Loucy (cell line): Measurements from ENCODE around the gene H1-8.

Experiments
- H2AFZ ChIP-seq: fragments of 200-600 bp; sonication (generic); 2 replicates; pipeline ENCODE4 v1.6.0; 2016; ENCODE audit warnings: antibody characterized with exemption, mild to moderate bottlenecking, low read length, moderate library complexity
- H3F3A ChIP-seq: fragments of 200-600 bp; 2 replicates; pipeline ENCODE4 v1.6.0; 2016; ENCODE audit warnings: antibody characterized with exemption, low read depth, mild to moderate bottlenecking
- H3K27me3 ChIP-seq: fragments of 200-600 bp; sonication (generic); 2 replicates; pipeline ENCODE4 v1.6.1; 2014; ENCODE audit warnings: low read length, mild to moderate bottlenecking; ENCODE audit not compliant: insufficient read depth, poor library complexity, severe bottlenecking
- H3K36me3 ChIP-seq: fragments of 200-600 bp; sonication (generic); 2 replicates; pipeline ENCODE4 v1.6.1; 2016; ENCODE audit warnings: low read length; ENCODE audit not compliant: insufficient read depth
- H3K4me1 ChIP-seq: fragments of 200-600 bp; sonication (generic); 2 replicates; pipeline ENCODE4 v1.5.1; 2014; ENCODE audit warnings: low read length, mild to moderate bottlenecking; ENCODE audit not compliant: insufficient read depth, poor library complexity, severe bottlenecking
- H3K4me2 ChIP-seq: fragments of 200-600 bp; sonication (generic); 2 replicates; pipeline ENCODE4 v1.6.0; 2014; ENCODE audit warnings: antibody characterized with exemption, low read length, low read depth, mild to moderate bottlenecking; ENCODE audit not compliant: poor library complexity, severe bottlenecking
- H3K4me3 ChIP-seq: fragments of 200-600 bp; sonication (generic); 2 replicates; pipeline ENCODE4 v1.5.1; 2014; ENCODE audit warnings: low read length, mild to moderate bottlenecking, mixed read lengths; ENCODE audit not compliant: poor library complexity, severe bottlenecking
- H3K79me2 ChIP-seq: fragments of 200-600 bp; sonication (generic); 2 replicates; pipeline ENCODE4 v1.6.1; 2014; ENCODE audit warnings: low read length; ENCODE audit not compliant: insufficient read depth
- H3K9ac ChIP-seq: fragments of 200-600 bp; sonication (generic); 2 replicates; pipeline ENCODE4 v1.6.0; 2014; ENCODE audit warnings: mild to moderate bottlenecking, low read depth, low read length, moderate library complexity; ENCODE audit not compliant: poor library complexity, severe bottlenecking
- H3K9me2 ChIP-seq: fragments of 200-600 bp; sonication (generic); replicated peaks from 2 replicates; pipeline ENCODE4 v1.6.1; 2016; ENCODE audit warnings: low read depth, low read length, mixed read lengths
- H3K9me3 ChIP-seq: fragments of 200-600 bp; sonication (generic); 2 replicates; pipeline ENCODE4 v1.6.1; 2014; ENCODE audit warnings: mild to moderate bottlenecking, antibody characterized with exemption, low read length, low read depth; ENCODE audit not compliant: insufficient read depth
- H4K20me1 ChIP-seq: fragments of 200-600 bp; sonication (generic); 2 replicates; pipeline ENCODE4 v1.6.0; 2014; ENCODE audit warnings: antibody characterized with exemption, low read length, mild to moderate bottlenecking; ENCODE audit not compliant: insufficient read depth, poor library complexity, severe bottlenecking
- EZH2phosphoT487 ChIP-seq: fragments of 200-600 bp; IDR thresholded peaks from 2 replicates; pipeline ENCODE4 v1.6.1; 2018; ENCODE audit warnings: antibody characterized with exemption, mild to moderate bottlenecking, moderate library complexity, borderline replicate concordance
- TF ChIP-seq, protein P1 (sequence below): fragments of 200-600 bp; sonication (generic); conservative IDR thresholded peaks from 2 replicates; pipeline ENCODE4 v1.5.1; 2014; ENCODE audit warnings: mild to moderate bottlenecking, antibody characterized with exemption, low read length

H1-8 gene

DNA sequence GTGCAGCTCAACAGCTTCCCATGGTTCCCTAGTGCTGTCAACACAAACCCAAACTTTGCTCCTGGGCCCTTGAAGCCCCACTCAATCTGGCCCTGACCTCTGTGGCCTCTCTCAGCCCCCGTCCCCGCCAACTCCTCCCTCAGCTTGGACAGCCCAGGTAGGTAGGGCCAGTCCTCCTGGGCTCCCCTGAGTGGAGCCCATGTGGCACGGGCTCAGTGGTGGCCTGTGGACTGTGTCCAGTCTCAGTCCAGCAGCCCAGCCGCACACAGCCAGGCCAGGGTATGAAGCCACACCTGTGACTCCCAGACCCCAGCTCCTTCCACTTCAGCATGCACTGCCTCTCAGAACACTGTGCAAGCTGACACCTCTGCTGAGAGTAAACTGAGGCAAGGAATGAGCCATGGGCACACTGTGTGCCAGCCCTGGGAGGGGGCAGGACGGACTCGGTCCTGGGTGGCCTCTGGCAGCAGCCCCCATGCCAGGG is 52.0 kb downstream of the H1-8 start:
- no peak overlapping the region for H2AFZ ChIP-seq
- no peaks in the 10 kb centered on the region for H3K9me3 ChIP-seq
- peaks cover 4% of the 10 kb centered on the region; the same call in 1 of the 2 replicates for H3K36me3 ChIP-seq
- H3K4me3 ChIP-seq = no peak overlapping the region
- H3K27me3 ChIP-seq = no peaks in the 10 kb centered on the region
- H3K79me2 ChIP-seq = peaks cover 87% of the 10 kb centered on the region
- peaks cover 23% of the 10 kb centered on the region for H3F3A ChIP-seq
- TF ChIP-seq, protein P1, sequence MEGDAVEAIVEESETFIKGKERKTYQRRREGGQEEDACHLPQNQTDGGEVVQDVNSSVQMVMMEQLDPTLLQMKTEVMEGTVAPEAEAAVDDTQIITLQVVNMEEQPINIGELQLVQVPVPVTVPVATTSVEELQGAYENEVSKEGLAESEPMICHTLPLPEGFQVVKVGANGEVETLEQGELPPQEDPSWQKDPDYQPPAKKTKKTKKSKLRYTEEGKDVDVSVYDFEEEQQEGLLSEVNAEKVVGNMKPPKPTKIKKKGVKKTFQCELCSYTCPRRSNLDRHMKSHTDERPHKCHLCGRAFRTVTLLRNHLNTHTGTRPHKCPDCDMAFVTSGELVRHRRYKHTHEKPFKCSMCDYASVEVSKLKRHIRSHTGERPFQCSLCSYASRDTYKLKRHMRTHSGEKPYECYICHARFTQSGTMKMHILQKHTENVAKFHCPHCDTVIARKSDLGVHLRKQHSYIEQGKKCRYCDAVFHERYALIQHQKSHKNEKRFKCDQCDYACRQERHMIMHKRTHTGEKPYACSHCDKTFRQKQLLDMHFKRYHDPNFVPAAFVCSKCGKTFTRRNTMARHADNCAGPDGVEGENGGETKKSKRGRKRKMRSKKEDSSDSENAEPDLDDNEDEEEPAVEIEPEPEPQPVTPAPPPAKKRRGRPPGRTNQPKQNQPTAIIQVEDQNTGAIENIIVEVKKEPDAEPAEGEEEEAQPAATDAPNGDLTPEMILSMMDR = no peak
- TF ChIP-seq EZH2phosphoT487 = no peak
- peak overlapping the region; percentile 64 for H3K4me2 ChIP-seq
- H3K9me2 ChIP-seq = no peaks in the 10 kb centered on the region
- H4K20me1 ChIP-seq = peaks cover 15% of the 10 kb centered on the region
- H3K4me1 ChIP-seq = peaks cover 86% of the 10 kb centered on the region
- peak overlapping the region; percentile 70 for H3K9ac ChIP-seq

DNA sequence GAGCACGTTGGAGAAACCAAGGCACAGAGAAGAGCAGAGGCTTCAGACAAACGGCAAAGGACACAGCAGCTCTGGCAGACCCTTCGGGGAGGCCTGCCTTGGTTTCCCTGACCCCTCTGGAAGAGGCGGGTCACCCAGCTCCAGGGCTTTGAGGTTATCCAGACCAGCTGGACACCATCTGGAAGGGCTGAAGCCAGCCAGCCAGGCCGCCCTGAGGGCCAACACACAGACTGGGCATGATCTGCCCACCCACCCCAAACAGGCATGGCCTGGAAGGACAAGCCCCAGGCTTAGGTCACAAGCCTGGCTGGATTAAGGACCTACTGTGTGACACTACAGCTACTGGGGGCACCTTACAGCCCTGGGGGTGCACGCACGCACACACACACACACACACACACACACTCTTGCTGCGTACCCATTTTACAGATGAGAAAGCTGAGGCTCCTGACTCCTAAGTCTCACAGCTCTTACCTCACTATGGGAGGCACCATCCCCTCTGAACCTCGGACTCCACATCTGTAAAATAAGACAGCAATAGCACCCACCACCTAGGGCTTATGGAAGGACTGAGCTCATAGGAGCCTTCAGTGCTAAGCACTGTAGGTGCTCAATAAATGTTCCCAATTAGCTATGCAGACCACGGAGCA is 52.7 kb downstream of the H1-8 start:
- Histone ChIP-seq H3K9me2 (no peaks in the 10 kb centered on the region), H3K4me3 (no peak overlapping the region), H3F3A (peaks cover 23% of the 10 kb centered on the region), H3K27me3 (no peaks in the 10 kb centered on the region), H2AFZ (no peak overlapping the region), H3K36me3 (no peaks in the 10 kb centered on the region; the same call in 1 of the 2 replicates), H3K79me2 (peaks cover 87% of the 10 kb centered on the region), H3K4me2 (peak overlapping the region; percentile 64), H4K20me1 (peaks cover 13% of the 10 kb centered on the region), H3K4me1 (peaks cover 92% of the 10 kb centered on the region), H3K9me3 (no peaks in the 10 kb centered on the region), H3K9ac (peak overlapping the region; percentile 70)
- TF ChIP-seq EZH2phosphoT487 = no peak
- TF ChIP-seq, protein P1 = no peak

- H3K4me3 ChIP-seq = peak overlapping the region; percentile 57
- peak overlapping the region; percentile 72 for H3K9ac ChIP-seq
- H3K4me2 ChIP-seq = peak overlapping the region; percentile 95
Measured at GRCh38 chr3:129596194-129597086, 53.5 kb downstream of the H1-8 start.

More at GRCh38 chr3:129596194-129597086, 53.5 kb downstream of the H1-8 start:
- TF ChIP-seq, protein P1 = no peak
- no peak for TF ChIP-seq EZH2phosphoT487
- no peaks in the 10 kb centered on the region for H3K9me2 ChIP-seq
- H3K36me3 ChIP-seq = no peaks in the 10 kb centered on the region
- no peaks in the 10 kb centered on the region for H3K9me3 ChIP-seq
- peaks cover 23% of the 10 kb centered on the region for H3F3A ChIP-seq
- no peak overlapping the region for H2AFZ ChIP-seq
- H3K4me1 ChIP-seq = peaks cover 96% of the 10 kb centered on the region
- H4K20me1 ChIP-seq = peaks cover 13% of the 10 kb centered on the region
- no peaks in the 10 kb centered on the region for H3K27me3 ChIP-seq
- H3K79me2 ChIP-seq = peaks cover 87% of the 10 kb centered on the region
